Measurements from ENCODE around the gene MRPL20.
"Not testable (repeated sequence)": the region's sequence is repeated elsewhere in the genome, so short reads cannot be mapped to it uniquely, and the experiment has no call there.

Gene MRPL20

DNA sequence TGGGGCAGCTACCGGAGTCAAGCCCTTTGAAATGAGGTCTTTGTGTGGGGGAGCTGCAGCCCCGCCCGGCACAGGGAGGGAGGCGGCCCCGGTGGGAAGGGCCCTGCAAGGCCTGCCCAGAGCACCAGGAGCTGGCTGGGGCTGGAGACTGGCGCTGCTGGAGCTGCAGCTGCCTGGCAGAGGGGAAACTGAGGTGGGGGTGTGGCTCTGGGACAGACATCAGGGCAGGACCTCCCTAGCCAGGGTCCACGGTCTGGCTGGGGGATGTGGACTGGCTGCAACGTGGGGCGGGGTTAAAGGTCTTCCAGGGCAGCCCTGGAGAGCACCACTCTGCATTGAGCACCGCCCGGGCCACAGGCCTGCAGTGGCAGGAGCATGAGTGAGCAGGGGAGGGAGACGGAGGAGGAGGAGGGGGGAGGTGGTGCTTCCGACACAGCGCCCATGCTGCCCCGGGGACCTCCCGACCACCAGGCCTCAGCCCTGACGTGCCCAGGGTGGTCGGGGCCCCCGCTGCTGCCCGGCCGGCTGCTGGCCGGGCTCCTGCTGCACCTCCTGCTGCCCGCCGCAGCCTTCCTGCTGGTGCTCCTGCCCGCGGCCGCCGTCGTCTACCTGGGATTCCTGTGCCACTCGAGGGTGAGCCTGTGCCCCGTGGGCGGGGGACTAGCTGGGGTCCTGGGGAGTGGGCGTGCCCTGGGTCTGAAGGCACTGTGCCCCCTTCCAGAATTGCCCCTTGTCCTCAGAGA lies 18.8 kb upstream of the MRPL20 start:
- DNase-seq, result no peak

GRCh38 chr1:1425426-1425752 lies 18.3 kb upstream of the MRPL20 start:
- no peak for DNase-seq

DNA sequence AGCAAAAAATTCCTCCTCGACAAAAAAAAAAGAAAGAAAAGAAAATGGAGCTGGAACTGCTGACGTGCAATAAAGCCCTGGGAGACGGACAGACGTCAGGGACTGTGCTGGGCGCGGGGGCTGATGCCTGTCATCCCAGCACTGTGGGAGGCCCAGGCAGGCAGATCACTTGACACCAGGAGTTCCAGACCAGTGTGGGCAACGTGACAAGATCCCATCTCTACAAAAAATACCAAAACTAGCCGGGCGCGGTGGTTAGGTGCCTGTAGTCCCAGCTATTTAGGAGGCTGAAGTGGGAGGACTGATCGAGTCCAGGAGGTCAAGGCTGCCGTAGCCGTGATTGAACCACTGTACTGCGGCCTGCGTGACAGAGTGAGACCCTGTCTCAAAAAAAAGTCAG lies 17.6 kb upstream of the MRPL20 start:
- DNase-seq, result no peak

DNA sequence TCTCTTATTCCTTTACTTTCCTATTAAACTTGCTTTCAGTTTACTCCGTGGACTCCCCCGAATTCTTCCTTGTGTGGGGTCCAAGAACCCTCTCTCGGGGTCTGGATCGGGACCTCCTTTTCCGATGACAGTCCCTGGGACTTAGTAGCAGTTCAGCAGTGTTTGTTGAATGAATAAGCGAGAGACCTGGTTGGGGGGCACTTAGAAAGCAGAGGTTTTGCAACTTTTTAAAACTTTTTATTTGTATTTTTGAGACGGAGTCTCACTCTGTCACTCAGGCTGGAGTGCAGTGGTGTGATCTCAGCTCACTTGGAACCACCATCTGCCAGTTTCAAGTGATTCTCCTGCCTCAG lies 16.1 kb upstream of the MRPL20 start:
- DNase-seq, result no peak

GRCh38 chr1:1422465-1423244 lies 15.6 kb upstream of the MRPL20 start:
- no peak for DNase-seq

- DNase-seq, result no peak
These were observed 14.9 kb upstream of the MRPL20 start for GRCh38 chr1:1421907-1422464.

DNA sequence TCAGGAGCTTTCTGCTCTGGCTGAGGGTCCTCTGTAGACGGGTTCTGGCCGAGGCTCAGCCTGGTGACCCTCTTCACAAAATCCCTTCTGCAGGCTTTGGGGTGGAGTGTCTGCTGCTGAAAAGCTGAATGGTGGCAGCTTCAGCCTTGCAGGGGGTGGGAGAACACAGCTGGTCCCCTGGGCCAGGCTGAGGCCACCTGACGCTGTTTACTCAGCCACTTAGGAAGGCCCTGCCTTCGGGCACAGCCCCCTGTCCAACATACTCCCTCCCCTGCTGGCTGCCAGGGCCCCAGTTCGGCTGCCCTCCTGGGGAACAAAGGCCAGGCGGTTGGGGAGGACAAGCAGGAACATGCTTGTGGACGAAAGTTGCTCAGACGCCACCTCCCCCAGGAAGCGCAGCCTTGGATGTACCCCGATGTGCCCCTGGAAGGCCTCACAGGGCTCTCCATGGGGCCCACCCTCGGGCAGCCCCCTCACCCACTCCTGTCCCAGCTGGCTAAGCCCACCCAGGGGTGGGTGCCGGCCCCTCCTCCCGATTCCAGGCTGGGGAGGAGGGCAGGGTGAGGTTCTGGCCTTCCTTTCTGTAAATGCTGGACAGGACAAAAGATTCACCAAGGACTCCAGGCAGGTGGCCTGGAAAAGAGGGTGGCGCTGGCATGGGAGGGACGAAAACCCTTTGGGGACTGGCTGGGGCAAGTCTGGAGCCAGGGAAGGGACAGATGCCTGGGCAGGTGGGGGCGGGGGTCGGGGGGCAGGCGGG lies 14.2 kb upstream of the MRPL20 start, which contains the start of gene ANKRD65:
Gene ANKRD65 (minus strand): TSS at position 130 of the 760 bp plus-strand sequence. CDS start 271 bp downstream, outside the sequence.
- no peak for DNase-seq

GRCh38 chr1:1420654-1421141 lies 13.6 kb upstream of the MRPL20 start:
- DNase-seq, result no peak

DNA sequence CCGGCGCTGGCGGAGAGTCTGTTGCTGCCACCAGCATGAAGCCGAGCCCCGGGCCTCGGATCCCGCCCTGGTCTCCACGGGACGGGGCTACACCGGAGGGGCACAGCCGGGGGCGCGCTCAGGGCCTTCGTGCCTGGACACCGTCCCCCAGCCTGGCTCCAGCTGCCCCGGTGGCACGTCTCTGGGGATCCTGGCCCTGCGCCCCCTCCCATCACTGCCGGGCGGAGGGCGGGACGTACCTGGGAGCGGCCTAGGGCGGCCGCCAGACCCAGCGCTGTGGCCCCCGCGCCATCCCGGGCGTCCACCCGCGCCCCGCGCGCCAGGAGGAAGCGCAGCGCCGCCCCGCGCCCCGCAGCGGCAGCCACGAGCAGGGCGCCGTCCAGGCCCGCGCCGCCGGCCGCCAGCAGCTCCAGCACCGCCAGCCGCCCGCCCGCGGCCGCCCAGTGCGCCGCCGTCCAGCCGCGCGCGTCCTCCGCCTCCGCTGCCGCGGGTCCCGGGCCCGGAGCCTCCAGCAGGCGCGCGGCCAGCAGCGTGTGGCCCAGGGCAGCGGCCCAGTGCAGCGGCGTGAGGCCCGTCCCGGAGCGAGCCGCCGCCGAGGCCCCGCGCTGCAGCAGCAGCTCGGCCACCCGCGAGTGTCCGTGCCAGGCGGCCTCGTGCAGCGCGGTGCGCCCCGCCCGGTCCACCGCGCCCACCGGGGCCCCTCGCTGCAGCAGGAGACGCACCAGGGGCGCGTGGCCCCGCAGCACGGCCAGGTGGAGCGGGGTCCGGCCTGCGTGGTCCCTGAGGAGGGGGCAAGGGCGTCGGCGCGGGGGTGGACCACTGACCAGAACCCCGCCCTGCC lies 12.9 kb upstream of the MRPL20 start:
- no peak for DNase-seq

DNA sequence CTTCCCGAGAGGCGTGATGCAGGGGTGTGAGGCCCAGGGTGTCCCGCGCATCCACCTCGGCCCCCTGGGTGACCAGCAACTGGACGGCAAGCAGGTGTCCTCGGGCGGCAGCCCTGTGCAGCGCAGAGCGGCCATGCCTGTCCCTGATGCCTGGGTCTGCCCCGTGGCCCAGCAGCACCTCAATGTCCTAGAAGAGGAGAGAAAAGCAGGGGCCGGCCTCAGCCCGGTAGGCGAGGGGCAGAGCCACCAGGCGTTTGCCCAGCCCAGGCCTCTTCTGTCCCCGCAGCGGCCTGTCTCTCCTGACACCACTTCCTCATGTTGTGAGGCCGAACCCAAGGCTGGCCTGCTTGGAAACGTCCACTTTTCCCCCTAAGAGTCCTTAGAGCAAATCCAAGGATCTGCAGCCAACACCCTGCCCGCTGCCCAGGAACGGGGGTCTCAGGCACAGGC lies 12.3 kb upstream of the MRPL20 start:
- DNase-seq, result no peak

DNA sequence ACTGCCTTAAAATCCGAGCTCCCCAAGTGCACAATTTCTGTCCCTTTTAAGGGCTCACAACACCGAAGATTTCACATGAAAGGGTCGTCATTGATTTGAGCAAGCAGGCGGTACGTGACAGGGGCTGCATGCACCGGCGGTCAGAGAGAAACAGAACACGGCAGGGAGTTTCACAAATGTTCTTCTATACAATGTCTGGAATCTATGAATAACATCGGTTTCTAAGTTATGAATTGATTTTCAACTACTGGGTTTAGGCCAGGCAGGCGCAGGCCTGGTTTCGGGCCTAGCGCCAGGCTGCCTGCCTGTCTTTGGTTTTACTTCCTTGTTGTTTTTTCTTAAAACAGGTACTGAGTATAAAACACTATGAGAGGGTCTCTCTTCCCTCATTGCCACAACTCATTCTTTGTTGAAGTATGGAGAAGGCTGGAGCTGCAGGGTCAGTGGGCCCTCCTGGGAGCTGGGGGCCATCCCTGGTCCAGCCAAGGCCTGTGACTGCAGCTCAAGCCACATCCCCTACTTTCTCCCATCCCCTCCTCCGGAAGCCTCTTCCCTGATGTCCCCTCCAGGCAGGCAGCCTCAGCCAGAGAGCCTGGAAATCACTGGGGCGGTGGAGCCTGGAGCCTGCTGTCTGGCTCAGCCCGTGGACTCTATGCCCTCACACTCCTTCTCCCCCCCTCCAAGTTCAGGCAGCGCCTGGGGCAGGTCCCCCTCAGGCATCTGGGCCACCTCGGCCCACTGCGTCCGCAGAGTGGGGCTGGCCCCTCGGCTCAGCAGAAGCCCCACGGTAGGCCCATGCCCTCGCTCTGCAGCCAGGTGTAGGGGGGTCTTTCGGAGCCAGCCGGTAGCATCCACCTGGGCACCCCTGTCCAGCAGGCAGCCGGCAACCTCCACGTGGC lies 11.6 kb upstream of the MRPL20 start:
- no peak for DNase-seq

DNA sequence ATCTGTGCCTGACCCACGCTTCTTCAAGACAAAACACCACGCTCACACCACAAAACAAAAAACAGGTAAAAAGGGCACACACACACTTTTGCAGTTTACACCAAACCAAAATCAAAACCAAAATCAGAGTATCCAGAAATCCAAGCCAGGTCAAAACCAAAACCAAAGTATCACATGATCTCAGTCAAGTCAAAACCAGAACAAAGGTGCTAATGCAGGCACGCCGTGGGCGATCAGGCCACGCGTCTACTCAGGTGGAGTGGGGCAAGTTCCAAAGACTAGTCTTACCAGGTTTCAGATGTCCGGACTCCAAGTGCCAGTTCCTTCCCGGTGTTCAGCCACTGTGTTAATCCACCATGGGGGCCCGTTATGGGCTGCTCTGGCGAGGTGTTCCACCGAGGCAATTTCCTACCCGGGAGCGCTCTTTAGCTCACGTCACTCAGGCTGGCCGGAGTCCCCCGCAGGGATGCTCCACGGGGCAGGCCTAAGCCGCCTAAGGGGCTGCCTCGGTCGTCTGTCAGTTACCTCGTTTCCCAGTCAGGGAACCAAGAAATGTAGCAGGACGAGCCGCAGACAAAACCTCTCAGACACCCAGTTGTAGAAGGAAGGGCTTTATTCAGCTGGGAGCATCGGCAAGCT lies 10.9 kb upstream of the MRPL20 start:
- DNase-seq, result not testable (repeated sequence)

- not testable (repeated sequence) for DNase-seq
These were observed 10.3 kb upstream of the MRPL20 start for GRCh38 chr1:1417396-1417795.

DNA sequence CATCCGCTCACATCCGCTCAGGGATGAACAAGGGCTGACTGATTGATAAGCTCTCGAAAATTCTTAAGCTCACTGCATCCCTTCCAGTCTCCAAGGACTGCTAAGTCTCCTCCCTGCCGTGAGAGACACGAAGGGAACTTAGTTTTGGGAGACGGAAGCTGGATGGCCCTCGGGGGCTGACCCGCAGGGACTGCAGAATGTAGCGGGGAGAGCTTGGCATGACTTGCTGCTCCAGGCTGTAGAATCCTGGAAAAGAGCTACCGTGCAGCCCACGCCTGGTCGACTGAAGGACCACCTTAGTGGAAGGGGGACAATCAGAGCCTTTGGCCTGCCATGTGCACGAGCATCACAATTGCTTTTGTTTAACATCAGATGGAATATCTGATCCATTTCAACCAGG lies 8.7 kb upstream of the MRPL20 start:
- no peak for DNase-seq

DNA sequence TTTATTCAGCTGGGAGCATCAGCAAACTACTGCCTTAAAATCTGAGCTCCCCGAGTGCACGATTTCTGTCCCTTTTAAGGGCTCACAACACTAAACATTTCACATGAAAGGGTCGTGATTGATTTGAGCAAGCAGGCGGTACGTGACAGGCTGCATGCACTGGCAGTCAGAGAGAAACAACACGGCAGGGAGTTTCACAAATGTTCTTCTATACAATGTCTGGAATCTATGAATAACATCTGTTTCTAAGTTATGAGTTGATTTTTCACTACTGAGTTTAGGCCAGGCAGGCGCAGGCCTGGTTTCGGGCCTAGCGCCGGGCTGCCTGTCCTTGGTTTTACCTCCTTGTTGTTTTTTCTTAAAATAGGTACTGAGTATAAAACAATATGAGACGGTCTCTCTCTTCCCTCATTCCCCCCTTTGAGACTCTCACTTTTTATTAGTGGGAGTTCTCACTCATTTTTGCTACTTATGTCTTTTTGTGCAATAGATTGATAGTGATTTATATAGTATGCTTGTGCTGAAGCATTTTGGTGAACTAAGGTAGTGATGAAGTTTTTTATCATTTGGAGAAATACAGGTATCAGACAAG lies 5.3 kb upstream of the MRPL20 start:
- DNase-seq, result not testable (repeated sequence)

DNA sequence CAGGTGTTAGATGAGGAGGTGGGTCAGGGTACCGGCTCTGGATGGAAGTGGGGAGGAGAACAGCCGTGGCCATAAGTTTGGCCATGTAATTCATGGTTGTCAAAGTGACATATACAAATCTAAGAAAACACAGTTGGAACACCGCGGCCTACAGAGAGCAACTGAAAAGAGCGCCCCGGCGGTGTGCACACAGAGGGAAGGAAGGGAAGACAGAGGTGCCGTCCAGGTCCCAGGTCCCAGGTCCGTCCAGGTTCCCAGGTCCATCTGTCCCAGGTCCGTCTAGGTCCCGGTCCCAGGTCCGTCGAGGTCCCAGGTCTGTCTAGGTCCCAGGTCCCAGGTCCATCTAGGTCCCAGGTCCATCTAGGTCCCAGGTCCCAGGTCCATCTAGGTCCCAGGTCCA lies 4.5 kb upstream of the MRPL20 start:
- DNase-seq, result no peak

- not testable (repeated sequence) for DNase-seq
These were observed 3.1 kb upstream of the MRPL20 start for GRCh38 chr1:1410238-1410637.

GRCh38 chr1:1407636-1408318 lies 684 bp upstream of the MRPL20 start:
- no peak for DNase-seq

- no peak for DNase-seq
These were observed 832 bp downstream of the MRPL20 start for GRCh38 chr1:1406101-1406820.

Data from stimulated activated CD4-positive, alpha-beta T cell treated with anti-CD3 and anti-CD28 coated beads, Interleukin-4, amount 100 ng/mL, for 4 hours (primary cell).